Measurements from ENCODE around the gene ADRA2B.

ADRA2B gene

GRCh38 chr2:96083989-96084857 is 32.1 kb downstream of the ADRA2B start:
- TF ChIP-seq, protein P1, sequence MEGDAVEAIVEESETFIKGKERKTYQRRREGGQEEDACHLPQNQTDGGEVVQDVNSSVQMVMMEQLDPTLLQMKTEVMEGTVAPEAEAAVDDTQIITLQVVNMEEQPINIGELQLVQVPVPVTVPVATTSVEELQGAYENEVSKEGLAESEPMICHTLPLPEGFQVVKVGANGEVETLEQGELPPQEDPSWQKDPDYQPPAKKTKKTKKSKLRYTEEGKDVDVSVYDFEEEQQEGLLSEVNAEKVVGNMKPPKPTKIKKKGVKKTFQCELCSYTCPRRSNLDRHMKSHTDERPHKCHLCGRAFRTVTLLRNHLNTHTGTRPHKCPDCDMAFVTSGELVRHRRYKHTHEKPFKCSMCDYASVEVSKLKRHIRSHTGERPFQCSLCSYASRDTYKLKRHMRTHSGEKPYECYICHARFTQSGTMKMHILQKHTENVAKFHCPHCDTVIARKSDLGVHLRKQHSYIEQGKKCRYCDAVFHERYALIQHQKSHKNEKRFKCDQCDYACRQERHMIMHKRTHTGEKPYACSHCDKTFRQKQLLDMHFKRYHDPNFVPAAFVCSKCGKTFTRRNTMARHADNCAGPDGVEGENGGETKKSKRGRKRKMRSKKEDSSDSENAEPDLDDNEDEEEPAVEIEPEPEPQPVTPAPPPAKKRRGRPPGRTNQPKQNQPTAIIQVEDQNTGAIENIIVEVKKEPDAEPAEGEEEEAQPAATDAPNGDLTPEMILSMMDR (IDR thresholded peaks at IDR 0.05; ENCODE audit: low read depth, low read length) = no peak
- H3K4me3 ChIP-seq (ENCODE audit: low read depth, low read length) = no peak overlapping the region
- DNase-seq (ENCODE audit: low read depth, low spot score) = no peak
- in situ Hi-C loops (cut with HindIII; ENCODE audit: low sequenced_read_pairs) = no loop called here

GRCh38 chr2:96083064-96083939 is 33.1 kb downstream of the ADRA2B start:
- TF ChIP-seq, protein P1 (IDR thresholded peaks at IDR 0.05; ENCODE audit: low read depth, low read length) = no peak
- DNase-seq (ENCODE audit: low read depth, low spot score) = no peak
- H3K4me3 ChIP-seq (ENCODE audit: low read depth, low read length) = no peak overlapping the region
- in situ Hi-C loops (cut with HindIII; ENCODE audit: low sequenced_read_pairs) = no loop called here

DNA sequence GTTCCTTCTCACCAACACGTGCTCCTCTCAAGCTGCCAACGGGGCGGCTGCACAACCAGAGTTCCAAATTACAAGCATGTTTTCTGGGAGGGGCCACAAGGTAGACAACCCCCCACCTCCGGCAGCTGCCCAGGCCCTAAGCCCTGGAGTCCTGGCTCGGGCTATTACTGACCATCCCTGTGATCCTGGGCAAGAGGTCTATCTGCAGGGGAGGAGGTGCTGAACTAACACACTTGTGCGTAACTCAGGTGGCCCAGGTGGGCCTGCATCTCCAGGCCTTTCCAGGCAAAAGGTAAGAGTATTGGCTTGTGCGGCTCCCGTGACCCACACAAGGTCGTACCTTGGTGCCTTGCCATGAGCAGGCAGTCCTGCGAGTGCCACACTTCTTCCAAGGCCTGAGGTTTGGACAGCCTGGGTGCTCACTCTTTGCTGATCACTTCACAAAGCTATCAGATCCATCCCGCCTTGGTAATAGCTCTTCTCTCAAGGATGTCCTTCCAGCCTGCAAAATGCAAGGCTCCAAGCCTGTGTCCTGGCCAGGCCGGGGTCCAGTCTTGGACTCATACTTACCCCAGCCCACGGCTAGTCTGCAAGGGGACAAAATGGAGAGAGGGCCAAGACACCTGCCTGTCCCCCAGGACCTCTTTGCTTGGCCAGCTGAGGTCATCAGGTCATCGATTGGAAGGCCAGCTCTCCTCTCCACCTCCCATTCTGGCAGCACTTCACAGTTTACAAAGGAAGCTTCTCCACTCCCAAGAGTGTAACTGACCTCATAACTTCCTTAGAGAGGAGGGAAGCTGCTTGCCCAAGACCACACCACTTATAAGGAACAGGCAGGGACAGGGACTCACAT is 33.9 kb downstream of the ADRA2B start:
- no peak for DNase-seq (ENCODE audit: low read depth, low spot score)
- TF ChIP-seq, protein P1 (IDR thresholded peaks at IDR 0.05; ENCODE audit: low read depth, low read length) = no peak
- no peak overlapping the region for H3K4me3 ChIP-seq (ENCODE audit: low read depth, low read length)
- in situ Hi-C loops (cut with HindIII; ENCODE audit: low sequenced_read_pairs) = no loop called here

- TF ChIP-seq, protein P1 (IDR thresholded peaks at IDR 0.05; ENCODE audit: low read depth, low read length) = no peak
- no peak overlapping the region for H3K4me3 ChIP-seq (ENCODE audit: low read depth, low read length)
- in situ Hi-C loops (cut with HindIII; ENCODE audit: low sequenced_read_pairs) = no loop called here
- no peak for DNase-seq (ENCODE audit: low read depth, low spot score)
Measured at GRCh38 chr2:96081042-96081441, 35.3 kb downstream of the ADRA2B start.

DNA sequence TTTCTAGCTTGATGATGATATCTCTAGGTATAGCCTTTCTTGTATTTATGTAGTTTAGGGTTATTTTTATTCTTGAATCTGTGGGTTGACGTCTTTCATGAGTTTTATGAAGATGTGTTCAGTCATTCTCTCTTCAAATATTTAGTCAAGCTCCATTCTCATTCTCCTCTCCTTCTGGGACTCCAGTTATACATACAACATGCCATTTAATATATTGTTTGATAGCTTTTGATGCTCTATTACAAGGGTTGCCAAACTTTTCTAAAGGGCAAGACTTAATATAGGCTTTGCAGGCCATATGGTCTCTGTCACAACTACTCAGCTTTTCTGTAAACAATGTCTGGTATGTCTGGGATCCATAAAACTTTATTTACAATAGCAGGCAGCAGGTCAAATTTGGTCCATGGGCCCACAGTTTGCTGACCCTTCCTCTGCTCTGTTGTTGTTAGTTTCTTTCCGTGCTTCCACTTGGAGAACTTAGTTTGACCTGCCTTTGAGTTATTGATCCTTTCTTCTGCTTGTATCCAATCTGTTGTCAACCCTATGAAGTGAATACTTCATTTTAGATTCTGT is 41.1 kb downstream of the ADRA2B start:
- TF ChIP-seq, protein P1 (IDR thresholded peaks at IDR 0.05; ENCODE audit: low read depth, low read length) = no peak
- in situ Hi-C loops (cut with HindIII; ENCODE audit: low sequenced_read_pairs) = no loop called here
- DNase-seq (ENCODE audit: low read depth, low spot score) = no peak
- no peak overlapping the region for H3K4me3 ChIP-seq (ENCODE audit: low read depth, low read length)
